NCI-H774 (cell line): Measurements from ENCODE around the gene RANBP3.

ENCODE experiments used
- DNase-seq: peaks from one replicate; lab custom pipeline; 2025; lab: John Stamatoyannopoulos, UW

RANBP3 gene

GRCh38 chr19:5950741-5951140 is 27.2 kb downstream of the RANBP3 start:
- no peak for DNase-seq

GRCh38 chr19:5949792-5950305 is 28.1 kb downstream of the RANBP3 start:
- DNase-seq: no peak

GRCh38 chr19:5948752-5949564 is 29.0 kb downstream of the RANBP3 start:
- no peak for DNase-seq

- DNase-seq: no peak
These were observed 30.5 kb downstream of the RANBP3 start for GRCh38 chr19:5947435-5947834.

GRCh38 chr19:5943623-5944022 is 34.3 kb downstream of the RANBP3 start:
- no peak for DNase-seq

GRCh38 chr19:5943045-5943444 is 34.9 kb downstream of the RANBP3 start:
- DNase-seq: no peak

GRCh38 chr19:5941673-5942072 is 36.3 kb downstream of the RANBP3 start:
- no peak for DNase-seq

GRCh38 chr19:5940260-5941208 is 37.4 kb downstream of the RANBP3 start:
- no peak for DNase-seq

GRCh38 chr19:5937550-5937949 is 40.4 kb downstream of the RANBP3 start:
- DNase-seq: no peak

GRCh38 chr19:5936292-5936592 is 41.7 kb downstream of the RANBP3 start:
- no peak for DNase-seq

- DNase-seq: no peak
These were observed 42.3 kb downstream of the RANBP3 start for GRCh38 chr19:5935473-5936291.

GRCh38 chr19:5934774-5935472 is 43.0 kb downstream of the RANBP3 start:
- no peak for DNase-seq

- no peak for DNase-seq
These were observed 43.9 kb downstream of the RANBP3 start for GRCh38 chr19:5934069-5934401.

GRCh38 chr19:5933391-5934068 is 44.4 kb downstream of the RANBP3 start:
- DNase-seq: no peak

- DNase-seq: no peak
These were observed 45.2 kb downstream of the RANBP3 start for GRCh38 chr19:5932609-5933262.

- no peak for DNase-seq
These were observed 45.8 kb downstream of the RANBP3 start for GRCh38 chr19:5932146-5932545.

GRCh38 chr19:5931251-5931650 is 46.7 kb downstream of the RANBP3 start:
- DNase-seq: no peak

GRCh38 chr19:5929625-5930024 is 48.3 kb downstream of the RANBP3 start:
- no peak for DNase-seq

- DNase-seq: no peak
These were observed 48.8 kb downstream of the RANBP3 start for GRCh38 chr19:5929179-5929578.

GRCh38 chr19:5927441-5927821 is 50.5 kb downstream of the RANBP3 start:
- no peak for DNase-seq
